GM19043 (cell line): ENCODE measurements around the gene VPS33A.

Experiments used
- ATAC-seq: cut with Tn5 transposase; IDR thresholded peaks from one replicate; pipeline ENCODE4 v1.9.1; 2021; ENCODE audit warnings: low read depth; ENCODE audit not compliant: unreplicated experiment

The VPS33A gene

GRCh38 chr12:122185494-122186082 is 80.7 kb downstream of the VPS33A start:
- ATAC-seq, result no peak

- ATAC-seq, result no peak
Observed at GRCh38 chr12:122185079-122185478, 81.2 kb downstream of the VPS33A start.

DNA sequence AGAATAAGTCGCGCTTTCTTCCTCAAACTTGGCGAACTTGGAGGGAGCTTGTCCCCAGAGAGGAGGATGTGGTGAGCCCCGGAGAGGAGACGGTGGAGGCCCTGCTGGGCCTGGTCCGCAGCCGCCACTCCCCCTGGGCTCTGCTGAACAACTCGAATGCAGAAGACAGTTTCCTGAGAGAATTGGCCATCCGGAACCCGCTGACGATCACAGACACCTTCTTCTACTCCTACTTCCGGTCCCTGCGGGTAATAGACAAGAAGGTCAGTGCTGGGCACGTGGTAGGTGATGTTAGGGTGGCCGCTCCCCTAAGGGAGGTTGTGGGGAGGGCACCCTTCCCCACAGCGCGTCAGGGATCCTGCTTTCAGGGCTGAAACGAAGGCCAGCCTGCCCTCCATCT is 81.8 kb downstream of the VPS33A start:
- ATAC-seq, result no peak

GRCh38 chr12:122183588-122183940 is 82.7 kb downstream of the VPS33A start:
- ATAC-seq, result no peak

GRCh38 chr12:122182887-122183587 is 83.3 kb downstream of the VPS33A start, which contains the start of gene LRRC43:
Gene LRRC43 (plus strand): TSS chr12:122183123. CDS start chr12:122183145, 22 bp downstream.
- no peak for ATAC-seq
